ENCODE results near the gene CACNB1.

The CACNB1 gene

GRCh38 chr17:39231091-39231561 lies 33.7 kb upstream of the CACNB1 start (continued):
- TF ChIP-seq, protein P1, sequence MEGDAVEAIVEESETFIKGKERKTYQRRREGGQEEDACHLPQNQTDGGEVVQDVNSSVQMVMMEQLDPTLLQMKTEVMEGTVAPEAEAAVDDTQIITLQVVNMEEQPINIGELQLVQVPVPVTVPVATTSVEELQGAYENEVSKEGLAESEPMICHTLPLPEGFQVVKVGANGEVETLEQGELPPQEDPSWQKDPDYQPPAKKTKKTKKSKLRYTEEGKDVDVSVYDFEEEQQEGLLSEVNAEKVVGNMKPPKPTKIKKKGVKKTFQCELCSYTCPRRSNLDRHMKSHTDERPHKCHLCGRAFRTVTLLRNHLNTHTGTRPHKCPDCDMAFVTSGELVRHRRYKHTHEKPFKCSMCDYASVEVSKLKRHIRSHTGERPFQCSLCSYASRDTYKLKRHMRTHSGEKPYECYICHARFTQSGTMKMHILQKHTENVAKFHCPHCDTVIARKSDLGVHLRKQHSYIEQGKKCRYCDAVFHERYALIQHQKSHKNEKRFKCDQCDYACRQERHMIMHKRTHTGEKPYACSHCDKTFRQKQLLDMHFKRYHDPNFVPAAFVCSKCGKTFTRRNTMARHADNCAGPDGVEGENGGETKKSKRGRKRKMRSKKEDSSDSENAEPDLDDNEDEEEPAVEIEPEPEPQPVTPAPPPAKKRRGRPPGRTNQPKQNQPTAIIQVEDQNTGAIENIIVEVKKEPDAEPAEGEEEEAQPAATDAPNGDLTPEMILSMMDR (tag by site-specific recombination; IDR thresholded peaks at IDR 0.05), result no peak
- TF ChIP-seq ZNF155 (tag by site-specific recombination; IDR thresholded peaks at IDR 0.05), result no peak

DNA sequence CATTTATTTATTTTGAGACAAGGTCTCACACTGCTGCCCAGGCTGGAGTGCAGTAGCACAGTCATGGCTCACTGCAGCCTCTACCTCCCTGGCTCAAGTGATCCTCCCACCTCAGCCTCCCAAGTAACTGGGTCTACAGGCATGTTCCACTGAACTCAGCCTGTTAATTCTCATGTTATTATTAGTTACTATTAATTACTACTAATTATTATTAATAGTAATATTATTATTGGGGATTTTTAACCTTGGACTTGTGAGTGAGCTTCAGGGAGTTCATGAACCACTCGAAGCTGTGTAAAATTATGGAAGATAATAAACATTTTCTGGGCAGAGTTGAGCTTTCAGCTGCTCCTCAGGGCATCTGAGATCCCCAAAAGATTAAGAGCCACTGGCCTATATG lies 32.9 kb upstream of the CACNB1 start:
- ChIA-PET POLR2A (interaction anchor here (3.0 kb wide), 1 partner anchor 31 kb away, joined by 19 read pairs; the partner anchor contains the start of gene RPL19), CTCF (interaction anchor here (1.0 to 20.9 kb wide), 5 partner anchors 10 to 393 kb away, joined by 5 to 733 read pairs (median 13); partner anchors contain the start of gene RPL19)
- Histone ChIP-seq H3K36me3 (ENCODE audit: control insufficient read depth in 2 of 2, insufficient read depth in 1 of 2, low read length in 2 of 2) (no peaks in the 10 kb centered on the region), H3K4me3 (ENCODE audit: low read depth, low read length) (no peak overlapping the region), H3K27ac (ENCODE audit: extremely low read depth, low read depth, low read length) (no peak overlapping the region), H3K4me1 (ENCODE audit: control insufficient read depth, insufficient read depth, low read length) (peaks cover 13% of the 10 kb centered on the region), H3K9me3 (ENCODE audit: control insufficient read depth, insufficient read depth, low read depth, low read length) (no peaks in the 10 kb centered on the region)
- TF ChIP-seq KLF10 (tag by site-specific recombination; IDR thresholded peaks at IDR 0.05), result no peak
- no peak for TF ChIP-seq ZNF449 (tag by site-specific recombination; IDR thresholded peaks at IDR 0.05)
- TF ChIP-seq OVOL3 (tag by site-specific recombination; IDR thresholded peaks at IDR 0.05), result no peak
- no peak for TF ChIP-seq HOXC10 (CRISPR knock-in tag; IDR thresholded peaks at IDR 0.05)
- TF ChIP-seq ZNF114 (tag by site-specific recombination; IDR thresholded peaks at IDR 0.05), result no peak
- no peak for TF ChIP-seq ZNF423 (tag by site-specific recombination; IDR thresholded peaks at IDR 0.05)

GRCh38 chr17:39229274-39229913 lies 31.9 kb upstream of the CACNB1 start:
- Histone ChIP-seq H3K9me3 (ENCODE audit: control insufficient read depth, insufficient read depth, low read depth, low read length) (no peaks in the 10 kb centered on the region), H3K27ac (ENCODE audit: extremely low read depth, low read depth, low read length) (no peak overlapping the region), H3K36me3 (ENCODE audit: control insufficient read depth in 2 of 2, insufficient read depth in 1 of 2, low read length in 2 of 2) (no peaks in the 10 kb centered on the region), H3K4me3 (ENCODE audit: low read depth, low read length) (no peak overlapping the region), H3K4me1 (ENCODE audit: control insufficient read depth, insufficient read depth, low read length) (peaks cover 13% of the 10 kb centered on the region)
- ChIA-PET POLR2A (interaction anchor here (0.6 kb wide), 1 partner anchor 217 kb away, joined by 3 read pairs; no protein-coding TSS in a partner anchor), CTCF (interaction anchor here (0.7 to 20.9 kb wide), 4 partner anchors 11 to 385 kb away, joined by 4 to 733 read pairs (median 78); partner anchors contain the start of gene RPL19)
- TF ChIP-seq ZNF223 (tag by site-specific recombination; IDR thresholded peaks at IDR 0.05), result no peak
- TF ChIP-seq ZNF600 (tag by site-specific recombination; IDR thresholded peaks at IDR 0.05), result 0 out of 2 replicates have a peak, but pooled peaks have one; percentile 33
- peak; percentile 64; the same call in 1 of the 2 replicates for TF ChIP-seq ZBTB20 (tag by site-specific recombination; IDR thresholded peaks at IDR 0.05)

DNA sequence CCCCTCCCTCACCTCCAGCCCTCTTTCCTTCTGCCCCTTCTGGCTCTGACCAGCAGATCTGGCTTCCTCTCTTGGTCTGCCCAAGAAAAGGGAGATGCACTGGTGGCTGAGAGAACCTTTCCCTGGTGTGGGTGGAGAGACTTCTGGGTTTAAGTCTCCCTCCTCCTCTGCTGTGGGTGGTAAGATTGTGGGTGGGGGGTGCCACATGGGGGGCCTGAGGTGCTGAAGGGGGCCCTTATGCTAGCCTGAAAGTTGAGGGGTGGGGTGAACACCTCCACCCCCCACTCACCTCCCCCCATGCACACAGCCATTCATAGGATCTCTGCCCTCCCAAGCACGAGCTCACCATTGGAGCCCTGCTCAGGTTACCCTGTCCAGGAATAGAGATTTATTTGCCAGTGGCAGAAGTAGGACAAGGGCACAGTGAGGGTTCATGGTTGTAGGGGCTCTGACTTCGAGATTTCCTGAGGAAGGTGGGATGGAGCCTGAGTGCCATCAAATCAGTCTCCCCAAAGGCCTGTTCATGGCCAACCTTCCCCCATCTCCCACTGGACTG lies 30.0 kb upstream of the CACNB1 start:
- CTCF ChIA-PET, result interaction anchor here (0.5 to 9.1 kb wide), 5 partner anchors 13 to 245 kb away, joined by 3 to 151 read pairs (median 3); partner anchors contain the start of gene RPL19

More for the DNA sequence above, 30.0 kb upstream of the CACNB1 start:
- Histone ChIP-seq H3K4me1 (ENCODE audit: control insufficient read depth, insufficient read depth, low read length) (peaks cover 13% of the 10 kb centered on the region), H3K36me3 (ENCODE audit: control insufficient read depth in 2 of 2, insufficient read depth in 1 of 2, low read length in 2 of 2) (no peaks in the 10 kb centered on the region), H3K4me3 (ENCODE audit: low read depth, low read length) (no peak overlapping the region), H3K27ac (ENCODE audit: extremely low read depth, low read depth, low read length) (no peak overlapping the region), H3K9me3 (ENCODE audit: control insufficient read depth, insufficient read depth, low read depth, low read length) (no peaks in the 10 kb centered on the region)
- TF ChIP-seq, protein P2, sequence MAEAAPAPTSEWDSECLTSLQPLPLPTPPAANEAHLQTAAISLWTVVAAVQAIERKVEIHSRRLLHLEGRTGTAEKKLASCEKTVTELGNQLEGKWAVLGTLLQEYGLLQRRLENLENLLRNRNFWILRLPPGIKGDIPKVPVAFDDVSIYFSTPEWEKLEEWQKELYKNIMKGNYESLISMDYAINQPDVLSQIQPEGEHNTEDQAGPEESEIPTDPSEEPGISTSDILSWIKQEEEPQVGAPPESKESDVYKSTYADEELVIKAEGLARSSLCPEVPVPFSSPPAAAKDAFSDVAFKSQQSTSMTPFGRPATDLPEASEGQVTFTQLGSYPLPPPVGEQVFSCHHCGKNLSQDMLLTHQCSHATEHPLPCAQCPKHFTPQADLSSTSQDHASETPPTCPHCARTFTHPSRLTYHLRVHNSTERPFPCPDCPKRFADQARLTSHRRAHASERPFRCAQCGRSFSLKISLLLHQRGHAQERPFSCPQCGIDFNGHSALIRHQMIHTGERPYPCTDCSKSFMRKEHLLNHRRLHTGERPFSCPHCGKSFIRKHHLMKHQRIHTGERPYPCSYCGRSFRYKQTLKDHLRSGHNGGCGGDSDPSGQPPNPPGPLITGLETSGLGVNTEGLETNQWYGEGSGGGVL (tag by site-specific recombination; IDR thresholded peaks at IDR 0.05), result peak; percentile 41; the same call in 1 of the 2 replicates
- TF ChIP-seq GLIS2 (tag by site-specific recombination; IDR thresholded peaks at IDR 0.05) (peak; percentile 35; the same call in 1 of the 2 replicates), EGR2 (tag by site-specific recombination; IDR thresholded peaks at IDR 0.05; ENCODE audit: low read depth) (peak; percentile 75), ZNF624 (tag by site-specific recombination; IDR thresholded peaks at IDR 0.05) (no peak), ZFHX2 (tag by site-specific recombination; conservative IDR thresholded peaks at IDR 0.05) (peak; percentile 84), SALL2 (tag by site-specific recombination; IDR thresholded peaks at IDR 0.05; ENCODE audit: borderline replicate concordance) (no peak), GLIS1 (tag by site-specific recombination; IDR thresholded peaks at IDR 0.05) (peak; percentile 86)
- POLR2A ChIA-PET, result interaction anchor here (0.7 to 0.8 kb wide), 2 partner anchors 27 to 433 kb away, joined by 7 to 8 read pairs; partner anchors contain the start of gene RPL19

All from HEK293 (cell line).